Muscle layer of duodenum (tissue), 2 donors: ENCODE data around the gene CEPT1.
A peak's percentile ranks its signal among the peaks of the same experiment; 100 is the strongest.

Experiments used
- H3K27ac ChIP-seq: one replicate; pipeline ENCODE4 v1.7.0; 2013; ENCODE audit warnings: mild to moderate bottlenecking, low read length
- H3K27me3 ChIP-seq: one replicate; pipeline ENCODE4 v1.7.0; 2013; ENCODE audit warnings: low read depth, mild to moderate bottlenecking, control low read depth, low read length
- H3K36me3 ChIP-seq, 2 donors: one replicate each; pipeline ENCODE4 v1.7.0; 2013; ENCODE audit warnings: low read length in 2 of 2, control low read depth in 1 of 2, mild to moderate bottlenecking in 1 of 2; ENCODE audit not compliant: insufficient read depth in 2 of 2, control insufficient read depth in 1 of 2
- H3K4me1 ChIP-seq, 2 donors: one replicate each; pipeline ENCODE4 v1.7.0; 2013; ENCODE audit warnings: low read length in 2 of 2, mild to moderate bottlenecking in 2 of 2, control low read depth in 1 of 2, moderate library complexity in 1 of 2; ENCODE audit not compliant: insufficient read depth in 2 of 2, control insufficient read depth in 1 of 2
- H3K4me3 ChIP-seq, 2 donors: one replicate each; pipeline ENCODE4 v1.7.0; 2013; ENCODE audit warnings: low read length in 2 of 2, low read depth in 1 of 2, mild to moderate bottlenecking in 1 of 2
- H3K9me3 ChIP-seq, 2 donors: one replicate each; pipeline ENCODE4 v1.7.0; 2013; ENCODE audit warnings: low read length in 2 of 2, control low read depth in 1 of 2, mild to moderate bottlenecking in 1 of 2; ENCODE audit not compliant: control insufficient read depth in 1 of 2
- donor health status: healthy.

Gene CEPT1

DNA sequence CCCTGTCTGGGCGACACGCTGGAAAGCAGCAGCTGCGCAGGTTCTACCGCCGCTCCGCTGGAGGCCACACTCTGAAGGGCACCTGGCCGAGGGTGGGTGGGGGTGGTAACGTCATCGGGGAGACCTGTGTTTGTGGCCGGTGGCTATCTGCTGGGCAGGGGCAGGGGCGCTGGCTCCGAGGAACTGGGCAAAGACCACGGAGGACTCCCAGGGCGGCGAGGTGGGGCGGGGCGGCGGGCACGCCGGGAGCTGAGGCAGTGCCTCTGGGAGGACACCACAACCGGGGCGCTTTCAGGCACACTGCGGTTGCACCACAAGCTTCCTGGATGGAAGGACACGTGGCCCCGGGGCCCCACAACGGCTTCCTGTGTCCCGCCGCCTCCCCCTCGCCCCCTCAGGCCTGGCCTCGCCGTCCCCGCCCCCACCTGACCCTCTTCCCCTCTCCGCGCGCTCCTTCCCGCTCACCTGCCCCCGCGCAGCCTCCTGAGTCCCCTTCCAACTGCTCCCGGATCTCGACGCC is 63.7 kb downstream of the CEPT1 start:
- Histone ChIP-seq H3K36me3 (no peaks in the 10 kb centered on the region), H3K27me3 (no peaks in the 10 kb centered on the region), H3K4me3 (peak overlapping the region; percentile 61 to 84), H3K9me3 (no peaks in the 10 kb centered on the region), H3K4me1 (peaks cover 9 to 14% of the 10 kb centered on the region in 2 donors), H3K27ac (peak overlapping the region; percentile 82)

DNA sequence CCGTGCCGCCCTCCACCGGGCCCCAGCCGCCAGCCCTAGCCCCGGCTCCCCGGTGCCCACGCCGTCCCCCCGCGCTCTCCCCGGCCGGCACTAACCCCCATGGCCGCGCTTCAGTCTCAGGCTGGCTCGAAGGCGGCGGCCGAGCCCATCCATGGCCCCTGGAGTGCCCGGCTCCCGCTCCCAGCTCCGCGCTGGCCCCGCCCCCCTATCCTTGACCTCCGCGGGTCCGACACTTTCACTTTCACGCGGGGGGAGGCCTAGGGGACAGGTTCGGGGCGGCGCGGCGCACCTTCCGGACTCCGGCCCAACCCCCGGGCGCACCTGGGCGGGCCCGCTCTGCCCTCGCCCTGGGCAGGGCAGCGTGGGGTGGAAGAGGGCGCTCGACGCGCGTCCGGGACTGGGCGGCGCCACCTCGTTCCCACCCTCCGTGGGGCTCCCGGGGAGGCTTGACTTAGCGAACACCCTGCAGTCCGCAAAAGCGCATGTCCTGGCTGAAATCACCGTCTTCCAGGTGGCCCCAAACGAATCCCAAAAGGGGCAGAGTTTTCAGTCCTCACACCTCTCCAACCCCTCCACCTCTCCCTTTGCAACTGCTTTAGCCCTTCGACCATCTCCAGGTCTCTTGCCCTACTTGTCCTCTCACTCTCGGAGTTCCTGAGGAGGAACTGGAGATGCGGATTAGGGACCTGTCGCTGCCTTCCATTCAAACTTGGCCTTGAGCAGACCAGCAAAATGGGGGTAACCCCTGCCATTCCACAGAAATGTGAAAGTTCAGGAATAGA is 64.4 kb downstream of the CEPT1 start:
- Histone ChIP-seq H3K4me1 (peaks cover 9 to 14% of the 10 kb centered on the region in 2 donors), H3K9me3 (no peaks in the 10 kb centered on the region), H3K4me3 (peak overlapping the region; percentile 40 to 84), H3K27me3 (no peaks in the 10 kb centered on the region), H3K36me3 (no peaks in the 10 kb centered on the region), H3K27ac (peak overlapping the region; percentile 24)

DNA sequence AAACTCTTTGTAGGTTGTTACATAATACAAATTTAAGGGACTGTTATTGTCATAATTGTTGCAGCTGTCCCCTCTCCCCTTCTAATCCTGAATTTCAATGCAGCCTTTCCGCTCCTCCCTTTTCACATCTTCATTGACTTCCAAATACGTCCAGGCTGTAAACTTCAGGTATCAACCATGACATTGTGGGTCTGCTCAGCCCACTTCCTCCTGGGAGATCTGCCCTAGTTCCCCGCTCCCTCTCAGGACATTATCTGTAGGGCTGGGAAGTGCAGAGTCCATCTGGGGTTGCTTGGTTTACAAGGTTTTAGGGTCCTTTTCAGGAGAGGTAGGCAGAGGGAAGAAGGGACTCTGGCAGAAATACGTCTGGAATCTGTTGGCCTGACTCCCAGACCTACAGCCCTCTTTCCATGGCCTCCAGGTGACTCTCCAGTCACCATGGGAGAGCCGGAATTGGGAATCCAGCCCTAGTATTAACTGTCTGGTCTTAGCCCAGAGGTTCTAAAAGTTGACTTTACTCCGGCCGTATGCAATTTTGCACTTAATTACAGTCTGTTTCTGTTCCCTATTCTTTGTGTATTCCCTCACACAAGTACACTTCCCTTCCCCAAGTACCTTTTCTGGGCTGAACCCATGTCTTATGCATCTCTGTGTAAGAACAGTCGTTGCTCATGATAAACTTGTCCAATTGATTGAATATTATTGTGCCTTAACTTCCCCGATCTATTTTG is 65.1 kb downstream of the CEPT1 start:
- Histone ChIP-seq H3K4me3 (peak overlapping the region; percentile 40 to 84), H3K9me3 (no peaks in the 10 kb centered on the region), H3K4me1 (peaks cover 9 to 14% of the 10 kb centered on the region in 2 donors), H3K27me3 (no peaks in the 10 kb centered on the region), H3K36me3 (no peaks in the 10 kb centered on the region), H3K27ac (peak overlapping the region; percentile 24)

DNA sequence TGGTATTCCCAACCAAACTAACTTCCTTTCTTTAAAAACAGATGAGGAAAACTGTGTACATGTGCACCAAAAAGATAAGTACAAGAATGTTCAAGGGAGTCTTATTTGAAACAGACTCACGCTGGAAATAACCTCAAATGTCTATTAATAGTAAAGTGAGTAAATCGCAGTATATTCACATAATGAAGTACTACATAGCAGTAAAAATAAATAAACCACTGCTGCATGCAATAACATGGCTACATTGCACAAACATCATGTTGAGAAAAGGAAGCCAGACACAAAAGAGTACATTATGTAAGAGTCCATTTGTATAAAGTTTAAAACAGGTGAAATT is 65.7 kb downstream of the CEPT1 start:
- no peaks in the 10 kb centered on the region for H3K27me3 ChIP-seq
- no peaks in the 10 kb centered on the region for H3K36me3 ChIP-seq
- H3K4me1 ChIP-seq = peaks cover 9 to 14% of the 10 kb centered on the region in 2 donors
- H3K9me3 ChIP-seq = no peaks in the 10 kb centered on the region
- H3K4me3 ChIP-seq = no peak overlapping the region
- no peak overlapping the region for H3K27ac ChIP-seq

DNA sequence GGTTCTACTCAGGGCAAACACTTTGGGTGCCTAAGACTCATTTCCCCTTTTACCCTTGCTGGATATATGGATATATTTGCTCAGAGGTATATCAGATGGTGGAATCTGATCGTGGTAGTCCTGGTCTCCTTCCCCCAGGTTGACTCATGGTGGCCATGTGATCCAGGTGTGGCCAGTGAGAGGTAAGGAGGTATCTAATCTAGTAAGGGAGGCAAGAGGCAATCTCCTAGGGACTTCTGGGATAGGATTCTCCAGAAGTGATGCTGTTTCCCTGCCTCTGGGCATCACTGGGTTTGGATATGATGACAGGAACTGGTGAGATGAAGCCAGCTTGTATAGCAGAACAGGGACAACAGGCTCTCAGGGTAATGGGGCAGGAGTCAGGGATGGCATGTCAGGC is 68.9 kb downstream of the CEPT1 start:
- Histone ChIP-seq H3K36me3 (no peaks in the 10 kb centered on the region), H3K27ac (no peak overlapping the region), H3K27me3 (no peaks in the 10 kb centered on the region), H3K4me1 (no peaks in the 10 kb centered on the region), H3K9me3 (no peaks in the 10 kb centered on the region), H3K4me3 (no peak overlapping the region)

DNA sequence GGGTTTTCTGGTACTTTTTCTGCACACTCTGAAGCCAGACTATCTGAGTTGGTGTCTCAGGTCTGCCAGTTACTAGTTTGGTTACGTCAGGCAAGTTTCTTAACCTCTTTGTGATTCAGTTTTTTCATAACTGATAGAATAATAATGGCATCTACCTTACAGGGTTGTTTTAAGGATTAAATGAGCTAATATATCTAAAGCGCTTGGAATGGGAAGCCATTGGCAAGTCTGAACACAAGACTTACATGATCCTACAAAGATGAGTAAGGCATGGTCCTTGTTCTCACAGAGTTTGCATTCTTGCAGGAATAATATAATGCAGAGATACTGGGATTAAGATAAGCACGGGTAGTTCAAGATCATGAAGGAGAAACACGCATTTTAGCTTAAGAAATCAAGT is 69.6 kb downstream of the CEPT1 start:
- no peaks in the 10 kb centered on the region for H3K36me3 ChIP-seq
- no peaks in the 10 kb centered on the region for H3K27me3 ChIP-seq
- no peaks in the 10 kb centered on the region for H3K4me1 ChIP-seq
- H3K4me3 ChIP-seq = no peak overlapping the region
- no peaks in the 10 kb centered on the region for H3K9me3 ChIP-seq
- no peak overlapping the region for H3K27ac ChIP-seq

DNA sequence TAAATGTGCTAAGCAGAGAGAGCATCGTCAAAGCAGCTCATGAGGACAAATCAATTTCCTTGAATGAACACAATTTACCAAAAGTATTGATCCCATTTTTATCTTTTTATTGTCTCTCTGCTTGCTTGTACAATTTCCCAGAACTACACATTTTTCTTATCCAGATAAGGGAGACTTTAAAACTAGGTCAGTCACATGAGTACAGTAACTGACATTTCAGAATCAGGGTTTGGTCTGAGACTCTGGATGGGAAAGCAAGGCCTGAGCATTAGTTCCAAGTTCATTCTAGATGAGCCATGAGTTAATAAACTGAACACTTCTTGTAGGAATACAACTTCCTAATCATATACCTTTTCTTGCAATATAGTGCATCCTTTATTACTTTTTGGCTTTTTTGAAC is 71.9 kb downstream of the CEPT1 start:
- Histone ChIP-seq H3K9me3 (no peaks in the 10 kb centered on the region), H3K4me3 (no peak overlapping the region), H3K27me3 (no peaks in the 10 kb centered on the region), H3K27ac (no peak overlapping the region), H3K36me3 (no peaks in the 10 kb centered on the region), H3K4me1 (peaks cover 0 to 4% of the 10 kb centered on the region in 2 donors)

DNA sequence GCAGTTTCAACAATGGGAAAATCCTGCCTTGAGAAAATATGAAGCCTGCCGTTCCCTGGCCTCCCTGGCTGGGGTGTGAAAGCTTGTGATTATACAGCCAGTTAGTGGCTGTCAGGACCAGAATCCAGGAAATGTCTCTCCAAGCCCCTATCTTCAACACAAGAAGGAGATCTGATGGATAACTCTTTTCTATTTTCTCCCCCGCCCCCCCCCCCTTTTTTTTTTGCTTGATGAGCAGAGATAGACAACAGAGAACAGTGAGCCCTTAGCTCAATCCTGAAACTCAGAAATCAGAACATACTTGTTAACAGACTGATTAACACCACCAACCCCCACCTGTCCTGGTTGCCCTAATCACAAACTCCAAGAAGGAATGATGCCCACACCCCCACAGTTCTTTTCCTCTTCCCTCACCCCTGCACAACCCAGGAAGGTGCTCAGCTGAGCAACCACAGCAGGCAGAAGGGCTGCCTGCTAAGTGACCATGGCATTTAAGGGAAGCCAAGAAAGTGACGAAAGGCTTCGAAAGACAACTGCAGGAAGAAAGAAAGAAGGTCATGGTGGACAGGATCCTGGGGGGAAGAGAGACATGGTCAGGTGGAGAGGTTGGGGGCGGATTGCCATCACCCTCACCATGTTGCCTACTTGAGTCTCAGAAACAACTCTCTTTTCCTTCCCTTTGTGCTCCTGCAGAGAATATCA is 72.8 kb downstream of the CEPT1 start:
- Histone ChIP-seq H3K9me3 (no peaks in the 10 kb centered on the region), H3K27me3 (no peaks in the 10 kb centered on the region), H3K4me1 (peaks cover 0 to 4% of the 10 kb centered on the region in 2 donors), H3K4me3 (no peak overlapping the region), H3K27ac (no peak overlapping the region), H3K36me3 (no peaks in the 10 kb centered on the region)

DNA sequence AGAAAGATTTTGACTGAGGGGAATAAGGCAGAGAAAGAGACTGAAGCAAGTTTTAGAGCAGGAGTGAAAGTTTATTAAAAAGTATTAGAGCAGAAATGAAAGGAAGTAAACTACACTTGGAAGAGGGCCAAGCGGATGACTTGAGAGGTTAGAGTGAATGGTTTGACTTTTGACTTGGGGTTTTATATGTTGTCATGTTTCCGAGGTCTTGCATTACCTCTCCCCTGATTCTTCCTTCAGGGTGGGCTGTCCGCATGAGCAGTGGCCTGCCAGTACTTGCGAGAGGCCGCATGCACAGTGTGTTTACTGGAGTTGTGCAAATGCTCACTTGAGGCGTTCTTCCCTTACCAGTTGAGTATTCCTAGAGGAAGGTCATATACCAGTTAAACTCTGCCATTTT is 73.4 kb downstream of the CEPT1 start:
- Histone ChIP-seq H3K27ac (no peak overlapping the region), H3K4me3 (no peak overlapping the region), H3K36me3 (no peaks in the 10 kb centered on the region), H3K4me1 (peaks cover 0 to 4% of the 10 kb centered on the region in 2 donors), H3K9me3 (no peaks in the 10 kb centered on the region), H3K27me3 (no peaks in the 10 kb centered on the region)

DNA sequence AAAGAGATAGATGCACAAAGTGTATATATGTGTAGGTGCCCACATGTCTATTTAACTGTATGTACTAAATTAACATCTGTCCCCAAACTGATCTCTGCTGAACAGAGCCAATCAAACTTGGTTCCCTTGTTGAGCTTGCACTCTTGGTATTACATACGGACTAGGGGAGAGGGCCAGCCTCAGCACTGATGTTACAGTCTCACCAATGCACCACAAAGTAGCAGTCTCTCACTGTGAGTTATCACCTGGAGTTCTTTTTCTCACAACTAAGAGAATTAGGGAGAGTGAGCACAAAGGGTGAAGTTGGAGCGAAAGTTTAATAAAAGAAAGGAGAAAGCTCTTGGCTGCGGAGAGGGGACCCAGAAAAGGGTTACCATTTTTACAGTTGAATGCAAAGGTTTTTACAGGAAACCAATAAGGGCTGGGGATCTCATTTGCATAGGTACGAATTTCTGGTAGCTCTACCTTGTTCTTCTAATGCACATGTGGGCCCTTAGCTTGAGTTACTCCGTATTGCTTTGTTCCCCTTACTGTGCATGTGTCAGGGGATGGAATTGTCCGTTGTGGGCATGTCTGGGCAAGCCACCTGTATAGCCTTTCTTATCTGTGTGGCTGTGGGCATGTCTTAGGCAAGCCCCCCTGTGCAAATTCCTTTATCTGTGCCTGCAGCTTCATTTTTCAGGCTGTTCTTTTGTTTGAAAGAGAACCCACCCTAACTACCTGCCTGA is 74.2 kb downstream of the CEPT1 start:
- Histone ChIP-seq H3K9me3 (no peaks in the 10 kb centered on the region), H3K4me1 (peaks cover 0 to 4% of the 10 kb centered on the region in 2 donors), H3K36me3 (no peaks in the 10 kb centered on the region), H3K4me3 (no peak overlapping the region), H3K27ac (no peak overlapping the region), H3K27me3 (no peaks in the 10 kb centered on the region)

DNA sequence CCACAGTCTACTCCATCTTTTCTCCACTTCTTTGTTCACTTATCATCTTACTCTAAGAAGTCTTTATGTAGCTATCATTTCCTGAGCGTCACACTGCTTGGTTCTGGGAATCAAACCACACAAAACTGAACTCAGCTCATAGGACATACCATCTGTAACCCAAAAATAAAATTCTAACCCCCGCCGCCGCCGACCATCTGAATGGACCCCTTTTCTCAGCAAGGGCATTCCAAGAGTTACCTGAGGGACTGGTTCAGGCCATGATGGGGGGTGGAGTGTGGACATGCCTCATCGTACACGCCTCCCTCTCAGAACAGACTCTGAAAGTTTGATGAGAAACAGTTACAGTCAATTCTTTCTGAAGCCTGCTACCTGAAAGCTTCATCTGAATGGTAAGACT is 74.9 kb downstream of the CEPT1 start:
- H3K36me3 ChIP-seq = no peaks in the 10 kb centered on the region
- H3K9me3 ChIP-seq = no peaks in the 10 kb centered on the region
- H3K4me3 ChIP-seq = no peak overlapping the region
- no peak overlapping the region for H3K27ac ChIP-seq
- peaks cover 0 to 4% of the 10 kb centered on the region in 2 donors for H3K4me1 ChIP-seq
- no peaks in the 10 kb centered on the region for H3K27me3 ChIP-seq
